Lung (tissue), 12 donors: ENCODE measurements around the gene DEFB112. TPM values are rescaled to one million over a fixed set of nuclear protein-coding genes. Genes with fewer than 3 reads are reported as not detected.

ENCODE experiments used
- ATAC-seq: fragments of 200-7000 bp; cut with Tn5 transposase; one replicate; pipeline ENCODE4 v1.9.1; 2020; ENCODE audit warnings: moderate number of reproducible peaks; ENCODE audit not compliant: insufficient read depth, low FRiP score
- DNase-seq, 3 donors: peaks; one replicate each; pipeline ENCODE4 v3.0.0-alpha.2; 2013 to 2017
- H3K27ac ChIP-seq, 2 donors: one replicate each; pipeline ENCODE4 v1.5.1; 2013; ENCODE audit warnings: mild to moderate bottlenecking in 2 of 2, moderate library complexity in 2 of 2, control low read depth in 1 of 2, inconsistent platforms in 1 of 2, low read depth in 1 of 2, low read length in 1 of 2
- H3K27me3 ChIP-seq, 3 donors: one replicate each; pipeline ENCODE4 v1.5.1; 2013; ENCODE audit warnings: low read length in 2 of 3; ENCODE audit not compliant: control insufficient read depth in 3 of 3, insufficient read depth in 3 of 3
- H3K36me3 ChIP-seq, 4 donors: one replicate each; pipeline ENCODE4 v1.5.1; 2013; ENCODE audit warnings: low read length in 4 of 4, mild to moderate bottlenecking in 1 of 4, moderate library complexity in 1 of 4; ENCODE audit not compliant: control insufficient read depth in 4 of 4, insufficient read depth in 4 of 4
- H3K4me1 ChIP-seq, 5 donors: one replicate each; pipeline ENCODE4 v1.5.1; 2013; ENCODE audit warnings: low read length in 5 of 5, mild to moderate bottlenecking in 2 of 5, moderate library complexity in 1 of 5; ENCODE audit not compliant: control insufficient read depth in 5 of 5, insufficient read depth in 5 of 5
- H3K4me3 ChIP-seq: one replicate; pipeline ENCODE4 v1.5.1; 2013; ENCODE audit warnings: mild to moderate bottlenecking, control low read depth, moderate library complexity
- H3K9ac ChIP-seq, 2 donors: one replicate each; pipeline ENCODE4 v1.5.1; 2013; ENCODE audit warnings: low read length in 2 of 2, control low read depth in 1 of 2; ENCODE audit not compliant: insufficient read depth in 1 of 2
- H3K9me3 ChIP-seq, 4 donors: one replicate each; pipeline ENCODE4 v1.5.1; 2013; ENCODE audit warnings: low read length in 3 of 4, mild to moderate bottlenecking in 1 of 4, moderate library complexity in 1 of 4; ENCODE audit not compliant: control insufficient read depth in 4 of 4, insufficient read depth in 3 of 4
- CTCF ChIP-seq: IDR thresholded peaks from 2 replicates; pipeline ENCODE4 v1.5.1; 2012; ENCODE audit warnings: mild to moderate bottlenecking; ENCODE audit errors: control extremely low read depth, extremely low read depth
- WGBS, 2 donors: extraction: QIAGEN DNeasy Blood & Tissue Kit; methylation state at CpG; one replicate each; pipeline ENCODE4 v1.1.7; 2013; 5-methylcytosine and 5-hydroxymethylcytosine counted together
- polyA plus RNA-seq, 2 donors: library from polyadenylated mRNA; stranded (reverse); fragments of 200-250 nt; gene quantifications; one replicate each; pipeline ENCODE4 v1.2.1, GENCODE V29; 2013
- total RNA-seq, 2 donors: library from RNA; depleted of rRNA in 1 of 2; stranded (reverse); fragments of >200 nt in 1 of 2; gene quantifications; one replicate each; pipeline ENCODE4 v1.2.1, GENCODE V29; 2014 to 2021
- donor health status: control.
- donor health status: control.
- donor health status: Bipolar disorder and iron deficiency.
- donor health status: healthy.
- donor health status: DM: yes; HTN: yes; CAD: no.

The DEFB112 gene
- total and polyA plus RNA-seq, 4 donors = not detected

- Histone ChIP-seq H3K4me3 (no peak overlapping the region), H3K27me3 (no peaks in the 10 kb centered on the region), H3K9ac (no peak overlapping the region), H3K4me1 (no peaks in the 10 kb centered on the region), H3K36me3 (no peaks in the 10 kb centered on the region), H3K27ac (no peak overlapping the region), H3K9me3 (no peaks in the 10 kb centered on the region)
- ATAC-seq (no peak), DNase-seq (no peak)
- no peak for TF ChIP-seq CTCF
- WGBS, 2 donors = 68 to 80% methylated on average over 4 of the region's 4 CpGs
These were observed 26.7 kb upstream of the DEFB112 start for GRCh38 chr6:50076431-50076830.

GRCh38 chr6:50071921-50072320, 22.2 kb upstream of the DEFB112 start:
- DNase-seq (no peak), ATAC-seq (no peak)
- H3K36me3 ChIP-seq = no peaks in the 10 kb centered on the region
- no peak overlapping the region for H3K27ac ChIP-seq
- no peaks in the 10 kb centered on the region for H3K9me3 ChIP-seq
- H3K4me3 ChIP-seq = no peak overlapping the region
- H3K27me3 ChIP-seq = no peaks in the 10 kb centered on the region
- H3K4me1 ChIP-seq = no peaks in the 10 kb centered on the region
- WGBS, 2 donors = 68 to 75% methylated on average over 1 of the region's 1 CpG
- no peak for TF ChIP-seq CTCF
- no peak overlapping the region for H3K9ac ChIP-seq

GRCh38 chr6:50070101-50070500, 20.4 kb upstream of the DEFB112 start:
- no peaks in the 10 kb centered on the region for H3K4me1 ChIP-seq
- WGBS, 2 donors = 89% methylated on average over 2 of the region's 2 CpGs
- H3K36me3 ChIP-seq = no peaks in the 10 kb centered on the region
- TF ChIP-seq CTCF = no peak
- H3K9ac ChIP-seq = no peak overlapping the region
- no peak overlapping the region for H3K27ac ChIP-seq
- no peaks in the 10 kb centered on the region for H3K9me3 ChIP-seq
- DNase-seq (no peak), ATAC-seq (no peak)
- H3K4me3 ChIP-seq = no peak overlapping the region
- no peaks in the 10 kb centered on the region for H3K27me3 ChIP-seq

- WGBS, 2 donors = 8 to 14% methylated on average over 2 of the region's 2 CpGs
- Histone ChIP-seq H3K27me3 (no peaks in the 10 kb centered on the region), H3K4me3 (no peak overlapping the region), H3K9me3 (no peaks in the 10 kb centered on the region), H3K4me1 (no peaks in the 10 kb centered on the region), H3K36me3 (no peaks in the 10 kb centered on the region), H3K9ac (no peak overlapping the region), H3K27ac (no peak overlapping the region)
- no peak for DNase-seq
- TF ChIP-seq CTCF = no peak
- no peak for ATAC-seq
These were observed 12.3 kb upstream of the DEFB112 start for GRCh38 chr6:50062051-50062450.
